ENCODE data around the gene ZNF57. TPM values are rescaled to one million over a fixed set of nuclear protein-coding genes. Genes with fewer than 3 reads are reported as not detected.

Gene ZNF57
- total RNA-seq, 2 experiments from 2014 or later: 4.3 to 7.4 TPM

DNA sequence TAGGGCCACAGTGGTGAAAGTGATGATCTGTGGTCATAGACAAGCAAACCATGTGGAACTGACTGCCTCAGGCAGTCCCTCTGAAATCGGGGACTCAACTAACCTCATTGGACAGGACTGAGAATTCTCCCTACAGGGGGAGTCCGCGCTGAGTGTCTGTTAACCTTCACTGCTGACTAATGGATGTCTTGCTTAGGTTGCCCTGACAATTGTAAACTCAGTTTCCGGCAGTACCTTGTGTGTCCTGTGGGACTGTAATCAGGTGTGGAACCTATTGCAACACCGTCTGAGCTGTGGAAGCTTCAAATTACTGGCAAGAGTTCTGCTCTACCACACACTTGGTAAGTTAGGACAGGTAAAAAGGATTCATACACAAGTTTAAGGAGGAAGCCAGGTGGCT lies 22.3 kb downstream of the ZNF57 start:
- intact Hi-C loops (cut with micrococcal nuclease; ENCODE audit: unreplicated experiment): no loop called here
- H3K4me1 ChIP-seq (ENCODE audit: insufficient read depth, low read length, poor library complexity, severe bottlenecking): no peaks in the 10 kb centered on the region
- H3K79me2 ChIP-seq (ENCODE audit: insufficient read depth, low read depth, low read length): no peaks in the 10 kb centered on the region
- no peak overlapping the region for H3K27ac ChIP-seq (ENCODE audit: low read depth, low read length, poor library complexity, severe bottlenecking)
- no peak for DNase-seq (ENCODE audit: low spot score)
- no peak for TF ChIP-seq EZH2phosphoT487 (IDR thresholded peaks at IDR 0.05; ENCODE audit: borderline replicate concordance, low read depth, low read length)
- TF ChIP-seq, protein P1, sequence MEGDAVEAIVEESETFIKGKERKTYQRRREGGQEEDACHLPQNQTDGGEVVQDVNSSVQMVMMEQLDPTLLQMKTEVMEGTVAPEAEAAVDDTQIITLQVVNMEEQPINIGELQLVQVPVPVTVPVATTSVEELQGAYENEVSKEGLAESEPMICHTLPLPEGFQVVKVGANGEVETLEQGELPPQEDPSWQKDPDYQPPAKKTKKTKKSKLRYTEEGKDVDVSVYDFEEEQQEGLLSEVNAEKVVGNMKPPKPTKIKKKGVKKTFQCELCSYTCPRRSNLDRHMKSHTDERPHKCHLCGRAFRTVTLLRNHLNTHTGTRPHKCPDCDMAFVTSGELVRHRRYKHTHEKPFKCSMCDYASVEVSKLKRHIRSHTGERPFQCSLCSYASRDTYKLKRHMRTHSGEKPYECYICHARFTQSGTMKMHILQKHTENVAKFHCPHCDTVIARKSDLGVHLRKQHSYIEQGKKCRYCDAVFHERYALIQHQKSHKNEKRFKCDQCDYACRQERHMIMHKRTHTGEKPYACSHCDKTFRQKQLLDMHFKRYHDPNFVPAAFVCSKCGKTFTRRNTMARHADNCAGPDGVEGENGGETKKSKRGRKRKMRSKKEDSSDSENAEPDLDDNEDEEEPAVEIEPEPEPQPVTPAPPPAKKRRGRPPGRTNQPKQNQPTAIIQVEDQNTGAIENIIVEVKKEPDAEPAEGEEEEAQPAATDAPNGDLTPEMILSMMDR (conservative IDR thresholded peaks at IDR 0.05; ENCODE audit: low read length): no peak
- no peaks in the 10 kb centered on the region for H3K9me2 ChIP-seq (ENCODE audit: insufficient read depth, low read length)
- H3K4me2 ChIP-seq (ENCODE audit: low read length): no peak overlapping the region
- ChIA-PET POLR2A (interaction anchor here (0.6 kb wide), 1 partner anchor 482 kb away, joined by 3 read pairs; no protein-coding TSS in a partner anchor), CTCF (ENCODE audit: unreplicated experiment) (no interaction called here)
- no peaks in the 10 kb centered on the region for H3K9me3 ChIP-seq (ENCODE audit: low read length)
- no peaks in the 10 kb centered on the region for H4K20me1 ChIP-seq (ENCODE audit: insufficient read depth, low read length)
- H3K36me3 ChIP-seq (ENCODE audit: insufficient read depth, low read length): peaks cover 22% of the 10 kb centered on the region
- BruUV-seq (replicated peaks): no TSS peak
- H3K4me3 ChIP-seq (ENCODE audit: low read depth, low read length, poor library complexity, severe bottlenecking): no peak overlapping the region
- no peak overlapping the region for H2AFZ ChIP-seq (ENCODE audit: low read length)

DNA sequence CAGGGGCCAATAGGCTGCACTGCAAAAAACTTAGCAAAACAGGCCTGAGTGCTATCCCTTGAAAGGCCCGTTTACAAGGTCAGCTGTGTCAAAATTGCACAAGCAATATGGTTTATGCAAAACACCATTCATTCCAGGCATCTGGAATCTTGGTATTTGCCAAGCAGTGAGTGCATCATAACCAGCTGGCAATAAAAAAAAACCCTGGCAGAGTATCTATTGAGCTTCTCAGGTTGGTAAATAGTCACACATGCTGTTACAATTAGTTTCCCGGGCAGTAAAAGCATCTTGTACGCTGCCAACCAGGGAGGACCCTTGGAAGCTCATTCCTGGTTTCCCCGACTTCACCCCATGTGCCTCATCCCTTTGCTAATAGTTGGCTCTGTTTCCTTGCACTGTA lies 22.8 kb downstream of the ZNF57 start:
- POLR2A ChIA-PET: interaction anchor here (0.6 kb wide), 2 partner anchors 199 to 556 kb away, joined by 3 to 4 read pairs; no protein-coding TSS in a partner anchor

More for the DNA sequence above, 22.8 kb downstream of the ZNF57 start:
- no peaks in the 10 kb centered on the region for H4K20me1 ChIP-seq (ENCODE audit: insufficient read depth, low read length)
- peaks cover 17% of the 10 kb centered on the region for H3K36me3 ChIP-seq (ENCODE audit: insufficient read depth, low read length)
- H3K79me2 ChIP-seq (ENCODE audit: insufficient read depth, low read depth, low read length): no peaks in the 10 kb centered on the region
- CTCF ChIA-PET (ENCODE audit: unreplicated experiment): no interaction called here
- no peak overlapping the region for H3K4me2 ChIP-seq (ENCODE audit: low read length)
- H3K4me3 ChIP-seq (ENCODE audit: low read depth, low read length, poor library complexity, severe bottlenecking): no peak overlapping the region
- H3K27ac ChIP-seq (ENCODE audit: low read depth, low read length, poor library complexity, severe bottlenecking): no peak overlapping the region
- H2AFZ ChIP-seq (ENCODE audit: low read length): no peak overlapping the region
- TF ChIP-seq EZH2phosphoT487 (IDR thresholded peaks at IDR 0.05; ENCODE audit: borderline replicate concordance, low read depth, low read length): no peak
- TF ChIP-seq, protein P1 (conservative IDR thresholded peaks at IDR 0.05; ENCODE audit: low read length): no peak
- intact Hi-C loops (cut with micrococcal nuclease; ENCODE audit: unreplicated experiment): no loop called here
- DNase-seq (ENCODE audit: low spot score): no peak
- no peaks in the 10 kb centered on the region for H3K4me1 ChIP-seq (ENCODE audit: insufficient read depth, low read length, poor library complexity, severe bottlenecking)
- H3K9me3 ChIP-seq (ENCODE audit: low read length): no peaks in the 10 kb centered on the region
- BruUV-seq (replicated peaks): no TSS peak
- no peaks in the 10 kb centered on the region for H3K9me2 ChIP-seq (ENCODE audit: insufficient read depth, low read length)
